H1 (cell line): ENCODE measurements around the gene SLC41A1. TPM values are rescaled to one million over a fixed set of nuclear protein-coding genes. Genes with fewer than 3 reads are reported as not detected.

Experiments used
- CTCF ChIA-PET: fragments of 300-600 bp; sonication (Branson Sonifier 250); formaldehyde crosslinking; loops from one replicate; lab custom pipeline; 2021; ENCODE audit not compliant: partially characterized antibody; lab: Charles Lee
- POLR2A ChIA-PET: fragments of 300-600 bp; sonication (Branson Sonifier 250); formaldehyde crosslinking; loops from one replicate; lab custom pipeline; 2021; ENCODE audit warnings: inconsistent platforms; ENCODE audit not compliant: partially characterized antibody; lab: Charles Lee
- DNase-seq, 2 experiments: peaks; one replicate each; pipeline versions ENCODE4 v3.0.0 to v3.0.0-alpha.2; 2010 to 2022; ENCODE audit warnings: low spot score in 2 of 2, low read depth in 1 of 2, mixed read lengths in 1 of 2
- FAIRE-seq: peaks from 2 replicates; lab custom pipeline; 2011; peaks lifted over from hg19 to GRCh38; lab: Jason Lieb, UNC
- H2AFZ ChIP-seq: 2 replicates; pipeline ENCODE4 v1.8.1; 2012; ENCODE audit warnings: low read length, inconsistent platforms
- H2AK5ac ChIP-seq: 2 replicates; pipeline ENCODE4 v1.6.1; 2013; ENCODE audit warnings: low read depth, low read length
- H2BK120ac ChIP-seq: replicated peaks from 2 replicates; pipeline ENCODE3; 2013; ENCODE audit warnings: low read depth, low read length, inconsistent platforms
- H2BK12ac ChIP-seq: 2 replicates; pipeline ENCODE4 v1.6.1; 2013; ENCODE audit warnings: low read depth, low read length
- H2BK15ac ChIP-seq: 2 replicates; pipeline ENCODE4 v1.6.1; 2013; ENCODE audit warnings: low read length
- H2BK20ac ChIP-seq: 2 replicates; pipeline ENCODE4 v1.6.1; 2013; ENCODE audit warnings: low read length
- H2BK5ac ChIP-seq: 2 replicates; pipeline ENCODE4 v1.6.1; 2013; ENCODE audit warnings: low read depth, low read length
- H3K14ac ChIP-seq: 2 replicates; pipeline ENCODE4 v1.6.1; 2013; ENCODE audit warnings: inconsistent platforms; ENCODE audit not compliant: insufficient read length
- H3K18ac ChIP-seq: 2 replicates; pipeline ENCODE4 v1.6.1; 2013; ENCODE audit warnings: low read length; ENCODE audit errors: extremely low read depth
- H3K23ac ChIP-seq: 2 replicates; pipeline ENCODE4 v1.6.1; 2013; ENCODE audit warnings: inconsistent platforms; ENCODE audit not compliant: insufficient read length
- H3K23me2 ChIP-seq: 2 replicates; pipeline ENCODE4 v1.6.1; 2013; ENCODE audit warnings: low read depth, low read length
- H3K27ac ChIP-seq: 2 replicates; pipeline ENCODE4 v1.6.1; 2011; ENCODE audit warnings: low read depth, low read length, inconsistent platforms
- H3K27me3 ChIP-seq, 4 experiments: replicated peaks in 1 of 4; 1 replicate in 1 of 4; 2 replicates in 3 of 4; pipeline versions ENCODE4 v1.6.1 to v1.8.1; 2011 to 2013; ENCODE audit warnings: low read length in 3 of 4, mild to moderate bottlenecking in 3 of 4, inconsistent platforms in 2 of 4, mixed read lengths in 2 of 4, moderate library complexity in 1 of 4; ENCODE audit not compliant: control insufficient read depth in 3 of 4, insufficient read depth in 3 of 4; ENCODE audit errors: extremely low read depth in 1 of 4
- H3K36me3 ChIP-seq, 4 experiments: 2 replicates each; pipeline versions ENCODE4 v1.6.1 to v1.8.1; 2011 to 2013; ENCODE audit warnings: mild to moderate bottlenecking in 4 of 4, low read length in 3 of 4, moderate library complexity in 2 of 4, control low read depth in 1 of 4, inconsistent platforms in 1 of 4; ENCODE audit not compliant: insufficient read depth in 4 of 4, control insufficient read depth in 2 of 4
- H3K4ac ChIP-seq: replicated peaks from 2 replicates; pipeline ENCODE3; 2013; ENCODE audit warnings: low read length, low read depth, mixed read lengths, inconsistent platforms; ENCODE audit not compliant: insufficient read length
- H3K4me1 ChIP-seq, 4 experiments: replicated peaks in 1 of 4; 1 replicate in 1 of 4; 2 replicates in 3 of 4; pipeline versions ENCODE4 v1.6.1 to v1.8.1; 2011 to 2013; ENCODE audit warnings: low read length in 3 of 4, inconsistent platforms in 2 of 4, mixed read lengths in 1 of 4; ENCODE audit not compliant: insufficient read depth in 4 of 4, control insufficient read depth in 3 of 4
- H3K4me2 ChIP-seq, 2 experiments: 2 replicates each; pipeline versions ENCODE4 v1.6.1 to v1.8.1; 2011 to 2013; ENCODE audit warnings: low read depth in 2 of 2, low read length in 2 of 2, control low read depth in 1 of 2, inconsistent platforms in 1 of 2, mild to moderate bottlenecking in 1 of 2; ENCODE audit not compliant: insufficient read depth in 1 of 2
- H3K4me3 ChIP-seq, 4 experiments: fragments of 200-600, 300-600 bp in 1 of 4; sonication (generic), shearing (Covaris generic), sonication (Bioruptor Twin) in 1 of 4; 2 replicates each; pipeline versions ENCODE4 v1.5.1 to v1.8.1; 2011 to 2016; ENCODE audit warnings: low read length in 4 of 4, low read depth in 3 of 4, control low read depth in 2 of 4, inconsistent platforms in 2 of 4, mild to moderate bottlenecking in 2 of 4, mixed read lengths in 1 of 4, moderate library complexity in 1 of 4; ENCODE audit not compliant: insufficient read depth in 2 of 4; ENCODE audit errors: extremely low read depth in 1 of 4
- H3K56ac ChIP-seq: replicated peaks from 2 replicates; pipeline ENCODE3; 2013; ENCODE audit warnings: low read depth, mild to moderate bottlenecking, mixed read lengths, low read length, inconsistent platforms; ENCODE audit not compliant: insufficient read length
- H3K79me1 ChIP-seq: 2 replicates; pipeline ENCODE4 v1.6.1; 2013; ENCODE audit warnings: low read depth, low read length, control low read depth
- H3K79me2 ChIP-seq, 2 experiments: 2 replicates each; pipeline versions ENCODE4 v1.6.1 to v1.8.1; 2012 to 2013; ENCODE audit warnings: low read length in 2 of 2, mild to moderate bottlenecking in 2 of 2, inconsistent platforms in 1 of 2; ENCODE audit not compliant: insufficient read depth in 2 of 2, control insufficient read depth in 1 of 2
- H3K9ac ChIP-seq, 4 experiments: replicated peaks in 1 of 4; 1 replicate in 1 of 4; 2 replicates in 3 of 4; pipeline versions ENCODE4 v1.6.1 to v1.8.1; 2011 to 2013; ENCODE audit warnings: low read depth in 3 of 4, low read length in 3 of 4, control low read depth in 2 of 4, mild to moderate bottlenecking in 2 of 4, moderate library complexity in 2 of 4, inconsistent platforms in 1 of 4; ENCODE audit errors: extremely low read depth in 1 of 4
- H3K9me3 ChIP-seq, 2 experiments: 2 replicates each; pipeline versions ENCODE4 v1.6.1 to v1.8.1; 2012 to 2013; ENCODE audit warnings: mild to moderate bottlenecking in 2 of 2, moderate library complexity in 2 of 2, control low read depth in 1 of 2, inconsistent platforms in 1 of 2, low read depth in 1 of 2, low read length in 1 of 2, mixed read lengths in 1 of 2; ENCODE audit not compliant: insufficient read depth in 2 of 2
- H4K20me1 ChIP-seq, 2 experiments: replicated peaks in 1 of 2; 2 replicates each; pipeline versions ENCODE3 to v1.8.1; 2011 to 2013; ENCODE audit warnings: inconsistent platforms in 2 of 2, low read length in 2 of 2, mild to moderate bottlenecking in 1 of 2; ENCODE audit not compliant: insufficient read depth in 2 of 2, control insufficient read depth in 1 of 2
- H4K5ac ChIP-seq: 2 replicates; pipeline ENCODE4 v1.6.1; 2013; ENCODE audit warnings: low read length, low read depth, mixed read lengths, inconsistent platforms; ENCODE audit not compliant: insufficient read length
- H4K8ac ChIP-seq: 2 replicates; pipeline ENCODE4 v1.8.0; 2013; ENCODE audit warnings: mild to moderate bottlenecking, moderate library complexity, low read length, inconsistent platforms; ENCODE audit not compliant: insufficient read depth; ENCODE audit errors: extremely low read depth
- H4K91ac ChIP-seq: replicated peaks from 2 replicates; pipeline ENCODE3; 2013; ENCODE audit warnings: low read length, mixed read lengths, inconsistent platforms; ENCODE audit not compliant: insufficient read length
- EZH2 ChIP-seq: fragments of 200-600 bp; sonication (generic); IDR thresholded peaks from 2 replicates; pipeline ENCODE4 v1.7.1; 2012; ENCODE audit warnings: low read depth, mild to moderate bottlenecking, moderate library complexity, low read length, inconsistent platforms; ENCODE audit not compliant: severe bottlenecking
- HDAC6 ChIP-seq: IDR thresholded peaks from one replicate; pipeline ENCODE4 v1.7.1; 2012; ENCODE audit warnings: low read depth, mild to moderate bottlenecking, inconsistent platforms, low read length, moderate library complexity
- TEAD4 ChIP-seq: IDR thresholded peaks from 2 replicates; pipeline ENCODE4 v1.6.1; 2012; ENCODE audit warnings: low read depth, low read length, inconsistent platforms, mixed read lengths
- WGBS, 2 experiments: shearing (Covaris generic) in 1 of 2; methylation state at CpG; one replicate each; pipeline versions ENCODE4 v1.1.6 to v1.1.7; 2013 to 2015; ENCODE audit warnings: low lambda C conversion rate in 2 of 2, mixed read lengths in 2 of 2, inconsistent platforms in 1 of 2, low coverage in 1 of 2, missing lambda C conversion rate in 1 of 2; ENCODE audit not compliant: insufficient replicate concordance in 2 of 2, insufficient coverage in 1 of 2, insufficient read length in 1 of 2; ENCODE audit errors: extremely low coverage in 1 of 2, missing lambda C conversion rate in 1 of 2; 5-methylcytosine and 5-hydroxymethylcytosine counted together
- polyA plus RNA-seq, 7 experiments: library from polyadenylated mRNA; depleted of rRNA in 3 of 7; stranded (reverse) in 5 of 7; unstranded in 2 of 7; fragments of >200 nt in 5 of 7; fragments of 200-250 nt in 2 of 7; gene quantifications; 1 replicate in 5 of 7; 2 replicates in 1 of 7; 4 replicates in 1 of 7; pipeline versions ENCODE4 v1.2.1 to v1.2.3, GENCODE V29; 2011 to 2013; ENCODE audit warnings: missing spikeins in 2 of 7, mixed read lengths in 2 of 7
- total RNA-seq: library from RNA; stranded (reverse); fragmentation: NEBNext Ultra II Directional; extraction: Animal tissue kit (Norgen Biotek cat#: 25700); gene quantifications from 2 replicates; pipeline ENCODE4 v1.2.1, GENCODE V29; 2021

The SLC41A1 gene
- total and polyA plus RNA-seq, 2 of the 8 experiments (the other 6 are each of a cell fraction or from before 2014, with no cell fraction given) = 41.2 to 42.3 TPM

DNA sequence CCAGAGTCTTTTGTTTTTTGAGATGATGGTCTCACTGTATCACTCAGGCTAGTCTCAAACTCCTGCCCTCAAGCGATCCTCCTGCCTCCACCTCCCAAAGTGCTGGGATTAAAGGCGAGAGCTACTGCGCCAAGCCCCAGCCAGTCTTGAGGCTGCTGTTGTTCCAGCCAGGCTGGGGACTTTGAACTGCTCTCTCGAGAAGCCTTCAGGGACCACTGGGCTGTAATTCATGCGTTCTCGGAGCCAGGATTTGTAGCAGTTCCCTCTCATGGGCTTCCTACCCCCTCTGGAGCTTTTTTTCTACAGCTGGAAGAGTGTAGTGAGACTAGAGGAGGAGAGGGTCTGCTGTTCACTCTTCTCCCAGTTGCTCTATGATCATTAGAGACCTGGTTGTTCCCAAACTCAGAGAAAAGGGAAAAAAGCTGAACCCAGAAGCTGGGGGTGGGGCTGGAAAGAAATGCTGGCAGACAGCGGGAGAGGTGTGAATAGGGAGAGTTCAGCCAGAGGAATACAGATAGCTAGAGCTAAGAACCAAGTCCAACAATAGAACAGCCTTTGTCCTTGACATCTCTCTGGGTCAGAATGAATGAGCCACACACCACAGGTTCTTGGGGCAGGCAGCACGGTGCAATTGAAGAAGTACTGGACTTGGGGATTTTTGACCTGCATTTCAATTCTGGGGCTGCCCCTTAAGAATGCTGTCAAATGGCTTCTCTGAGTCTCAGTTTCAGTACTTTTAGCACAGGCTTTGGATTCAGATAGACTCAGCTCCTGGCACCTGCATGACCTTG, 13.2 kb upstream of the SLC41A1 start:
- POLR2A ChIA-PET = interaction anchor here (2.9 kb wide), 1 partner anchor 10 kb away, joined by 21 read pairs; no protein-coding TSS in a partner anchor
- Histone ChIP-seq H2BK20ac (no peak overlapping the region), H3K27ac (no peak overlapping the region), H4K5ac (no peak overlapping the region), H3K79me2 (no peaks in the 10 kb centered on the region), H4K8ac (no peak overlapping the region), H2AK5ac (no peak overlapping the region), H4K20me1 (no peaks in the 10 kb centered on the region), H3K79me1 (no peaks in the 10 kb centered on the region), H2BK12ac (no peak overlapping the region), H2AFZ (no peak overlapping the region), H2BK5ac (no peak overlapping the region), H3K4me2 (no peak overlapping the region), H2BK120ac (no peak overlapping the region), H3K56ac (no peak overlapping the region), H3K4me1 (peaks cover 0 to 12% (median 2%) of the 10 kb centered on the region in 4 experiments; a peak in 4 of 7 replicates), H3K23me2 (no peaks in the 10 kb centered on the region), H3K36me3 (no peaks in the 10 kb centered on the region), H3K27me3 (no peaks in the 10 kb centered on the region), H3K4me3 (no peak overlapping the region), H2BK15ac (no peak overlapping the region), H3K9ac (no peak overlapping the region), H4K91ac (no peak overlapping the region), H3K4ac (no peak overlapping the region), H3K18ac (no peak overlapping the region), H3K14ac (no peak overlapping the region), H3K23ac (no peak overlapping the region), H3K9me3 (no peaks in the 10 kb centered on the region)
- CTCF ChIA-PET = interaction anchor here (1.2 to 4.9 kb wide), 10 partner anchors 10 to 151 kb away, joined by 4 to 25 read pairs (median 8); partner anchors contain the start of gene PM20D1
- DNase-seq = no peak
- TF ChIP-seq TEAD4 = no peak
- TF ChIP-seq HDAC6 = no peak
- no peak for TF ChIP-seq EZH2
- 85% methylated on average over 8 of the region's 8 CpGs; no CpG with 5 or more reads in 1 of the 2 experiments for WGBS, 2 experiments
- FAIRE-seq = no peak
